Memory B cell (primary cell): ENCODE results near the gene SYNGAP1.
"Not testable (repeated sequence)": the region's sequence is repeated elsewhere in the genome, so short reads cannot be mapped to it uniquely, and the experiment has no call there.

Source experiments
- ATAC-seq: fragments of 150-1000 bp; cut with Tn5 transposase; 2 replicates; pipeline ENCODE4 v1.10.0; 2021; ENCODE audit warnings: low read depth, mild to moderate bottlenecking, moderate library complexity
- DNase-seq, 2 donors: peaks; one replicate each; pipeline ENCODE4 v3.0.0; 2022; ENCODE audit warnings: low spot score in 2 of 2
- H3K27ac Mint-ChIP-seq: one replicate; pipeline ENCODE4 v1.8.0; 2022; ENCODE audit warnings: mild to moderate bottlenecking, moderate library complexity, mixed read lengths
- H3K27me3 Mint-ChIP-seq: one replicate; pipeline ENCODE4 v1.8.0; 2022; ENCODE audit warnings: mixed read lengths
- H3K36me3 Mint-ChIP-seq: one replicate; pipeline ENCODE4 v1.8.0; 2022; ENCODE audit warnings: mild to moderate bottlenecking, mixed read lengths
- H3K4me1 Mint-ChIP-seq: one replicate; pipeline ENCODE4 v1.8.0; 2022; ENCODE audit warnings: mixed read lengths
- H3K4me3 Mint-ChIP-seq: one replicate; pipeline ENCODE4 v1.8.0; 2022; ENCODE audit warnings: mild to moderate bottlenecking, moderate library complexity, mixed read lengths
- H3K9me3 Mint-ChIP-seq: one replicate; pipeline ENCODE4 v1.8.0; 2022; ENCODE audit warnings: mixed read lengths

Gene SYNGAP1

DNA sequence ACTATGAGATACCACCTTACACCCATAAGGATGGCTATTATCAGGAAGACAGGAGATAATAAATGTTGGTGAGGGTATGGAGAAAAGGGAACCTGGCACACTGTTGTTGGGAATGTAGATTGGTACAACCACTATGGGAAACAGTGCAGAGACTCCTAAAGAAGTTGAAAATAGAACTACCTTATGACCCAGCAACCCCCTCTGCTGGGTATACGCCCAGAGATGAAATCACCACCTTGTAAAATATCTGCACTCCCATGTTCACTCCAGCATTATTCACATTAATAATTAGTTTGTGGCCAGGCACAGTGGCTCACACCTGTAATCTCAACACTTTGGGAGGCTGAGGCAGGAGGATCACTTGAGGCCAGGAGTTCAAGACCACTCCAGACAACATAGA is 61.3 kb downstream of the SYNGAP1 start:
- no peaks in the 10 kb centered on the region for H3K4me1 Mint-ChIP-seq
- H3K9me3 Mint-ChIP-seq, result no peaks in the 10 kb centered on the region
- peaks cover 6% of the 10 kb centered on the region for H3K27me3 Mint-ChIP-seq
- H3K27ac Mint-ChIP-seq, result no peak overlapping the region
- H3K4me3 Mint-ChIP-seq, result no peak overlapping the region
- DNase-seq, result no peak
- H3K36me3 Mint-ChIP-seq, result no peaks in the 10 kb centered on the region
- no peak for ATAC-seq

DNA sequence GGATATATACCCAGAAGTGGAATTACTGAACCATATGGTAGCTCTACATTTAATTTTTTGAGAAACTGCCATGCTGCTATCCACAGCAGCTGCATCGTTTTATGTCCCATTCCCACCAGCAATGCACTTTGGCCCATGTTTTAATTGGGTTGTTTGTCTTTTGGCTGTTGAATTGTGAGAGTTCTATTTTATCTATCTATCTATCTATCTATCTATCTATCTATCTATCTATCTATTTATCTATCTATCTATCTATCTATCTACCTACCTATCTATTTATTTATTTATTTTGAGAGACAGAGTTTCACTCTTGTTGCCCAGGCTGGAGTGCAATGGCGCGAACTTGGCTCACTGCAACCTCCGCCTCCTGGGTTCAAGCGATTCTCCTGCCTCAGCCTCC is 62.8 kb downstream of the SYNGAP1 start:
- not testable (repeated sequence) for H3K9me3 Mint-ChIP-seq, H3K4me1 Mint-ChIP-seq, H3K36me3 Mint-ChIP-seq, DNase-seq, H3K27ac Mint-ChIP-seq, ATAC-seq, H3K4me3 Mint-ChIP-seq
- peaks cover 10% of the 10 kb centered on the region for H3K27me3 Mint-ChIP-seq

DNA sequence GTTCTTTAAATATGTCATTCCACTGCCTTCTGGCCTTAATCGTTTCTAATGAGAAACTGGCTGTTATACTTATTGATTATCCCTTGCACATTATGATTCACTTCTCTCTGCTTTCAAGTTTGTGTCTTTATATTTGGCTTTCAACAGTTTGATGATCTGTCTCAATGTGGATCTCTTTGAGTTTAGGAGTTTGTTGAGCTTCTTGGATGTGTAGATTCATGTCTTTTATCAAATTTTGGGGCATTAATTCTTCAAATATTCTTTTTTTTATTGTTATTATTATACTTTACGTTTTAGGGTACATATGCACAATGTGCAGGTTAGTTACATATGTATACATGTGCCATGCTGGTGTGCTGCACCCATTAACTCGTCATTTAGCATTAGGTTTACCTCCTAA is 63.8 kb downstream of the SYNGAP1 start:
- Mint-ChIP-seq H3K27ac (no peak overlapping the region), H3K36me3 (no peaks in the 10 kb centered on the region), H3K9me3 (no peaks in the 10 kb centered on the region), H3K4me1 (peaks cover 3% of the 10 kb centered on the region), H3K27me3 (peaks cover 14% of the 10 kb centered on the region), H3K4me3 (no peak overlapping the region)
- DNase-seq (no peak), ATAC-seq (no peak)

DNA sequence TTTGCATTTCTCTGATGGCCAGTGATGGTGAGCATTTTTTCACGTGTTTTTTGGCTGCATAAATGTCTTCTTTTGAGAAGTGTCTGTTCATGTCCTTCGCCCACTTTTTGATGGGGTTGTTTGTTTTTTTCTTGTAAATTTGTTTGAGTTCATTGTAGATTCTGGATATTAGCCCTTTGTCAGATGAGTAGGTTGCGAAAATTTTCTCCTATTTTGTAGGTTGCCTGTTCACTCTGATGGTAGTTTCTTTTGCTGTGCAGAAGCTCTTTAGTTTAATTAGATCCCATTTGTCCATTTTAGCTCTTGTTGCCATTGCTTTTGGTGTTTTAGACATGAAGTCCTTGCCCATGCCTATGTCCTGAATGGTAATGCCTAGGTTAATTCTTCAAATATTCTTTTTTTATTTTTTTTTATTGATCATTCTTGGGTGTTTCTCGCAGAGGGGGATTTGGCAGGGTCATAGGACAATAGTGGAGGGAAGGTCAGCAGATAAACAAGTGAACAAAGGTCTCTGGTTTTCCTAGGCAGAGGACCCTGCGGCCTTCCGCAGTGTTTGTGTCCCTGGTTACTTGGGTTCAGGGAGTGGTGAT is 64.9 kb downstream of the SYNGAP1 start:
- H3K9me3 Mint-ChIP-seq, H3K4me3 Mint-ChIP-seq, ATAC-seq, H3K4me1 Mint-ChIP-seq, H3K27ac Mint-ChIP-seq, DNase-seq, H3K36me3 Mint-ChIP-seq: not testable (repeated sequence)
- peaks cover 16% of the 10 kb centered on the region for H3K27me3 Mint-ChIP-seq

DNA sequence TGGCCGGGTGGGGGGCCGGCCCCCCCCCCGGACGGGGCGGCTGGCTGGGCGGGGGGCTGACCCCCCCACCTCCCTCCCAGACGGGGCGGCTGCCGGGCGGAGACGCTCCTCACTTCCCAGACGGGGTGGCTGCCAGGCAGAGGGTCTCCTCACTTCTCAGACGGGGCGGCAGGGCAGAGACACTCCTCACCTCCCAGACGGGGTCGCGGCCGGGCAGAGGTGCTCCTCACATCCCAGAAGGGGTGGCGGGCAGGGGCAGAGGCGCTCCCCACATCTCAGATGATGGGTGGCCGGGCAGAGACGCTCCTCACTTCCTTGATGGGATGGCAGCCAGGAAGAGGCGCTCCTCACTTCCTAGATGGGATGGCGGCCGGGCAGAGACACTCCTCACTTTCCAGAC is 65.8 kb downstream of the SYNGAP1 start:
- H3K4me3 Mint-ChIP-seq, H3K27ac Mint-ChIP-seq, H3K4me1 Mint-ChIP-seq, H3K36me3 Mint-ChIP-seq, ATAC-seq, DNase-seq, H3K9me3 Mint-ChIP-seq: not testable (repeated sequence)
- H3K27me3 Mint-ChIP-seq, result peaks cover 17% of the 10 kb centered on the region

DNA sequence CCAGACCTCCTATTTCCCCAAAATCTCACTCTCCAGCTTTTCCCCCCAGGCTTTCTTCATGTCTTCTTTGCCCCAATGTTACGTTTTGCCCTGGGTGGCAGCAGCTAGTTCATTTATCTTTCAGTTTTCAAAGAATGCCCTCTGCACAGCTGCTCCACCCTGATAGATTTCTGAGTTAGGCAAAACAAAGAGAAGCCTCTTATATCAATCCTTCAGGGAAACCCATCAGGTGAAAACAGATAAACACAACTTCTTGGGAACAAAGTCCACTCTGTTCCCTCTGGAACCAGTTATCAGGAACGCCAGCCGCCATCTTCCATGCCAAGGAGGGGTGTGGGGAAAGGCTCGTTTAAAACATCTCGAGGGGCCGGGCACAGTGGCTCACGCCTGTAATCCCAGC is 68.5 kb downstream of the SYNGAP1 start:
- peaks cover 12% of the 10 kb centered on the region for H3K27me3 Mint-ChIP-seq
- no peak for ATAC-seq
- DNase-seq, result no peak
- no peaks in the 10 kb centered on the region for H3K9me3 Mint-ChIP-seq
- H3K4me1 Mint-ChIP-seq, result peaks cover 3% of the 10 kb centered on the region
- no peaks in the 10 kb centered on the region for H3K36me3 Mint-ChIP-seq
- H3K27ac Mint-ChIP-seq, result no peak overlapping the region
- no peak overlapping the region for H3K4me3 Mint-ChIP-seq

DNA sequence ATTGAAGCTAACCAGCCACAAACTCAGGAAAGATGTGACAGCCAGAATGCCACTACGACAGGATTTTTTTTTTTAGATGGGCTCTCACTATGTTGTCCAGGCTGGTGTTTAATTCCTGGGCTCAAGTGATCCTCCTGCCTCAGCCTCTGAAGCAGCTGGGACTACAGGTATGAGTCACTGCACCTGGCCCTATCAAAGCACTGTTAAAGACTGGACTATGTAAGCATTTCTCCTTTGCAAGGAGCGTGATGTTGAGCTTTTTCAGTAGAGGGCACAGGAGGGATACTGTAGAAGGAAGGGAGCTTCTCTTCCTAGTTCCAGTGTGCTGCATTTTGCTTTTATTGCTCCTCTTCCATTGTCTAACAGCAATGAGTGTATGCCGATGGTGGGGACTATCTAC is 70.3 kb downstream of the SYNGAP1 start:
- no peaks in the 10 kb centered on the region for H3K36me3 Mint-ChIP-seq
- no peaks in the 10 kb centered on the region for H3K9me3 Mint-ChIP-seq
- H3K27ac Mint-ChIP-seq, result no peak overlapping the region
- no peak for DNase-seq
- H3K4me3 Mint-ChIP-seq, result no peak overlapping the region
- H3K27me3 Mint-ChIP-seq, result peaks cover 12% of the 10 kb centered on the region
- H3K4me1 Mint-ChIP-seq, result peaks cover 3% of the 10 kb centered on the region
- no peak for ATAC-seq

DNA sequence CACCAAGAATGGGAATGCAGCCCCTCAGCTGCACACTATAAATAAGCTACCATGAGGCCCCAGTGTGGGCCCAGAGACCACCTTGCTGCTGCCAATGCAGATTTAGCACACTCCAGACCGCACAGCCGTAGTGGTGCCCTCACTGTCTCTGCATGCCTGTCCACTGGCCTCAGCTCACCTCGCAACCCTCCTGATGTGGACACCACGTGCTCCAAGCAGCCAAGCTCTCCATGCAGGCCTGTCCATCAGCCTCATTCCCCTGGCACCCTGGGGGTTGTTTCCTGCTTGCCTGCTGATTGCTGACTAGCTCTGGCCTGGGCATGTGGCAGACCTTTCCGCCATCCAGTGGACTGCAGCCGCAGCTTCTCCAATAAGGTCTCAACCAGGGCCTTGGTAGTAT is 70.8 kb downstream of the SYNGAP1 start:
- no peak for ATAC-seq
- H3K4me1 Mint-ChIP-seq, result peaks cover 3% of the 10 kb centered on the region
- no peaks in the 10 kb centered on the region for H3K9me3 Mint-ChIP-seq
- no peak overlapping the region for H3K4me3 Mint-ChIP-seq
- no peak for DNase-seq
- H3K36me3 Mint-ChIP-seq, result no peaks in the 10 kb centered on the region
- H3K27ac Mint-ChIP-seq, result no peak overlapping the region
- H3K27me3 Mint-ChIP-seq, result peaks cover 12% of the 10 kb centered on the region

DNA sequence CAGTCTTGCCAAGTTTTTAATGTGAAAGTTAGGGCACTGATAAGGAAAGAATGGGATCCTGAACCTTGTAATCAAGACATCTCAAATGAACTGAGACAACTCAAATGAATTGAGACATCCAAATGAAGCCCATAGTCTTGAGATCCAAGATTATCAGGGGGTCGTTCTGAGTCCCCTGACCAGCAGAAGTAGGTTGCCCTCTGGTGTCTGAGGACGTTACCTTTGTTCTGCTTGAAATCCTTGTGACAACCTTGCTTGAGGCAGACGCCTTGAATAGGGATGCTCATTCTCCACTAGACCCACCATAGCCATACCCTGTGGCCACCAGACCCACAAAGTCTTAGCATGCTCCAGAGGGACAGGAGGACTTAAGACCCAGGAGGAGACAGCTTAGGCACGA is 72.2 kb downstream of the SYNGAP1 start:
- ATAC-seq, result no peak
- Mint-ChIP-seq H3K27ac (no peak overlapping the region), H3K4me3 (no peak overlapping the region), H3K36me3 (no peaks in the 10 kb centered on the region), H3K27me3 (peaks cover 7% of the 10 kb centered on the region), H3K4me1 (no peaks in the 10 kb centered on the region), H3K9me3 (no peaks in the 10 kb centered on the region)
- no peak for DNase-seq

DNA sequence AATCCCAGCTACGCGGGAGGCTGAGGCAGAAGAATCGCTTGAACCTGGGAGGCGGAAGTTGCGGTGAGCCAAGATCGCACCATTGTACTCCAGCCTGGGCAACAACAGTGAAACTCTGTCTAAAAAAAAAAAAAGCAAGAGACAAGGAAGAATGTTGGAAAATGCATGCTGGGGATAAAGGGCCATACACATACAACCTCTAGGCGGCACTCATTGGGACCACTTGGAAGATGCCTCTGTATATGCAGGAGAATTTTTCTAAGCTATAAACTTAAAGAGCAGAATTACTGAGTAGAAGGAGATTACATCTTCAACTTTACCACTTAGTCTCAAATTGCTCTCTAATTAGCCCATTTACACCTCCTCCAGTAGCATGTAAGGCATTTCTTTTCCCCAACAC is 77.3 kb downstream of the SYNGAP1 start:
- peaks cover 2% of the 10 kb centered on the region for H3K27me3 Mint-ChIP-seq
- H3K4me3 Mint-ChIP-seq, result no peak overlapping the region
- H3K27ac Mint-ChIP-seq, result no peak overlapping the region
- no peaks in the 10 kb centered on the region for H3K4me1 Mint-ChIP-seq
- no peaks in the 10 kb centered on the region for H3K9me3 Mint-ChIP-seq
- no peak for ATAC-seq
- no peaks in the 10 kb centered on the region for H3K36me3 Mint-ChIP-seq
- no peak for DNase-seq

DNA sequence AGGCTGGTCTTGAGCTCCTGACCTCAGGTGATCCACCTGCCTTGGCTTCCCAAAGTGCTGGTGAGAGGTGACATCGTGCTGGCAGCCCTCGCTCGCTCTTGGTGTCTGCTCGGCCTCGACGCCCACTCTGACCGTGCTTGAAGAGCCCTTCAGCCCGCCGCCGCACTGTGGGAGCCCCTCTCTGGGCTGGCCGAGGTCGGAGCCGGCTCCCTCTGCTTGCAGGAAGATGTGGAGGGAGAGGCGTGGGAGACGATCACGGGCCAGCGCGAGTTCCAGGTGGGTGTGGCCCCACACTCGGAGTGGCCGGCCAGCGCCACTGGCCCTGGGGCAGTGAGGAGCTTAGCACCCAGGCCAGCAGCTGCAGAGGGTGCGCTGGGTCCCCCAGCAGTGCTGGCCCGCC is 82.6 kb downstream of the SYNGAP1 start:
- Mint-ChIP-seq H3K27me3 (peaks cover 4% of the 10 kb centered on the region), H3K4me3 (no peak overlapping the region), H3K9me3 (no peaks in the 10 kb centered on the region), H3K4me1 (no peaks in the 10 kb centered on the region), H3K27ac (no peak overlapping the region), H3K36me3 (no peaks in the 10 kb centered on the region)
- no peak for DNase-seq
- ATAC-seq, result no peak

DNA sequence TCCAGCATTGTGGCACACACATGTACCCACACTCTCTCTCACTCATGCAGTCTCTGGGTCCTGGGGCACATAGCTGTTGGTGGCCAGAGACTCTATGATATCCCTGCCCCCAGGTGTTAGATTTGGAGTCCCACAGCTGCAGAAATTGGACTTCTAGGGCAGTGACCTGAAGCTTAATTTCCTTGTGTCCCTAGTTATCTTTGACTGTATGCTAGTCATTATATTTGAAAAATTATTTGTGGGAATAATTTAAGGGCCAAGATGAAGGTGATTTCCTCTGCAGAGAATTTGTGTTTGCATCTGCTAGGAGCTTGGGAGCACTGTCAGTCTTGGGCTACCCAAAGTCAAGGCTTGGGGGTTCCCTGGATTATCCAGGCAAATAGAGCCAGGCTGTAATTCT is 84.6 kb downstream of the SYNGAP1 start:
- H3K27me3 Mint-ChIP-seq, result peaks cover 4% of the 10 kb centered on the region
- H3K27ac Mint-ChIP-seq, result no peak overlapping the region
- H3K4me3 Mint-ChIP-seq, result no peak overlapping the region
- H3K36me3 Mint-ChIP-seq, result no peaks in the 10 kb centered on the region
- no peak for ATAC-seq
- H3K9me3 Mint-ChIP-seq, result no peaks in the 10 kb centered on the region
- no peak for DNase-seq
- peaks cover 8% of the 10 kb centered on the region for H3K4me1 Mint-ChIP-seq
